ENCODE measurements around the gene ISLR.

- TF ChIP-seq CTCF (IDR thresholded peaks at IDR 0.05), result no peak
- TF ChIP-seq POLR2A (IDR thresholded peaks at IDR 0.05), result no peak
These were observed 36.0 kb upstream of the ISLR start for GRCh38 chr15:74137537-74137894.

Measured in body of pancreas (tissue), 4 donors.